OCI-LY3 (cell line): ENCODE data around the gene CACNA1G.

ENCODE experiments used
- H2AFZ ChIP-seq: fragments of 200-600, 300-600 bp; shearing (Covaris generic); 2 replicates; pipeline ENCODE4 v1.6.0; 2014; ENCODE audit warnings: antibody characterized with exemption, low read depth, low read length
- H3K27ac ChIP-seq: fragments of 200-600, 300-600 bp; sonication (generic); 2 replicates; pipeline ENCODE4 v1.5.1; 2014; ENCODE audit warnings: mild to moderate bottlenecking, low read length, moderate library complexity, mixed read lengths
- H3K27me3 ChIP-seq: fragments of 200-600, 300-600 bp; sonication (generic); 2 replicates; pipeline ENCODE4 v1.6.1; 2014; ENCODE audit warnings: low read depth, low read length, mixed read lengths
- H3K36me3 ChIP-seq: fragments of 200-600, 300-600 bp; sonication (generic); replicated peaks from 2 replicates; pipeline ENCODE3; 2014; ENCODE audit warnings: low read depth, low read length, mixed read lengths
- H3K4me1 ChIP-seq: fragments of 300-600, 200-600 bp; sonication (generic); 2 replicates; pipeline ENCODE4 v1.6.1; 2014; ENCODE audit warnings: low read length, mixed read lengths
- H3K4me2 ChIP-seq: fragments of 200-600, 300-600 bp; sonication (generic); 2 replicates; pipeline ENCODE4 v1.6.1; 2014; ENCODE audit warnings: low read length, mixed read lengths
- H3K4me3 ChIP-seq: fragments of 300-600, 200-600 bp; sonication (generic); 2 replicates; pipeline ENCODE4 v1.5.1; 2014; ENCODE audit warnings: antibody characterized with exemption, mild to moderate bottlenecking, low read length, moderate library complexity
- H3K79me2 ChIP-seq: fragments of 300-600, 200-600 bp; shearing (Covaris generic); 2 replicates; pipeline ENCODE4 v1.6.1; 2014; ENCODE audit warnings: mild to moderate bottlenecking, low read length, mixed read lengths
- H3K9ac ChIP-seq: fragments of 300-600, 200-600 bp; shearing (Covaris generic); 2 replicates; pipeline ENCODE4 v1.6.0; 2014; ENCODE audit warnings: mild to moderate bottlenecking, low read length, moderate library complexity
- H3K9me3 ChIP-seq: fragments of 200-600, 300-600 bp; shearing (Covaris generic); 2 replicates; pipeline ENCODE4 v1.6.1; 2014; ENCODE audit warnings: low read length, mixed read lengths; ENCODE audit not compliant: insufficient read depth
- H4K20me1 ChIP-seq: fragments of 200-600, 300-600 bp; sonication (generic); 2 replicates; pipeline ENCODE4 v1.6.1; 2016; ENCODE audit warnings: low read length, mixed read lengths; ENCODE audit not compliant: insufficient read depth
- EZH2phosphoT487 ChIP-seq: fragments of 200-600 bp; shearing (Covaris generic); IDR thresholded peaks from 2 replicates; pipeline ENCODE4 v1.6.1; 2018; ENCODE audit warnings: antibody characterized with exemption, mixed run types, low read depth
- TF ChIP-seq, protein P1 (sequence below): fragments of 200-600, 300-600 bp; sonication (generic); IDR thresholded peaks from 2 replicates; pipeline ENCODE4 v1.5.1; 2014; ENCODE audit warnings: antibody characterized with exemption, low read length, low read depth

Gene CACNA1G

DNA sequence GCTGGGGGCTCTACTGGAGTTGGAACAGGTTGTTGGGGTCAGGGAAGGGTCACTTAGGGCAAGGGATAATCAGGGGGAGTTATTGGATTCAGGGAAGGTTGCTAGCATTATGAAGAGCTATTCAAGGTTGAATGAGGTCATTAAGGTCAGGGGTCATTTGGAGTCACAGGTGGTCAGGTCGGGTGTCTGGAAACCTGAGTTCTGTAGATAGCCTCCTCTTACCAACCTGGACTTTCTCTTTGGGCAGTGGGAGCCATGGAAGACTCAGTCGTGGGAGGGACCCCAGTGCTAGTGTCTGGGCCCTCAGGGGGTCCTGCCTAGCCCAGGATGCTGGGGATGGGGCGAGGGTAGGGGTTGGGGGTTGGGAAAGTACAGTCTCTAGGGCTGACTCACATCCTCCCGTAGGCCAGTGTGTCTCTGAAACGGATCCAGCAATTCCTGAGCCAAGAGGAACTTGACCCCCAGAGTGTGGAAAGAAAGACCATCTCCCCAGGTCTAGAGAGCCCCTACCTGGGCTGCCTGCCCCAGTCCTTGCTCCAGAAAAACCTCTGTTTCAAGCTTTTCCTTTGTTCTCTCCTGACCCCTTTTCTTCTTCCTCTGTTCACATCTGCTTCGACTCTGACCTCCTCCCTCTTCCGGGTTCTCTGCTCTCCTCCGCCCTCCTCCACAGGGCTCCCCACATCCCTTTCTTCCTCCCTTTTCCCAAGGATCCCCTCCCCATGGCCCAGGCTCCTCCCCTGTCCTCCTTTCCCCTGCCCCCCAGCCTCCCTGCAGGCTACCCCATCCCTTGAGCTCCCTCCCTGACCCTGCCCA is 107.7 kb downstream of the CACNA1G start:
- H3K9me3 ChIP-seq = no peaks in the 10 kb centered on the region
- no peak overlapping the region for H3K27ac ChIP-seq
- H3K4me2 ChIP-seq = no peak overlapping the region
- no peaks in the 10 kb centered on the region for H3K4me1 ChIP-seq
- H4K20me1 ChIP-seq = no peaks in the 10 kb centered on the region
- H3K4me3 ChIP-seq = no peak overlapping the region
- H3K36me3 ChIP-seq = no peaks in the 10 kb centered on the region
- H3K9ac ChIP-seq = no peak overlapping the region
- H3K27me3 ChIP-seq = peaks cover 7% of the 10 kb centered on the region; the same call in 1 of the 2 replicates
- H2AFZ ChIP-seq = no peak overlapping the region
- no peaks in the 10 kb centered on the region for H3K79me2 ChIP-seq
- no peak for TF ChIP-seq EZH2phosphoT487
- TF ChIP-seq, protein P1, sequence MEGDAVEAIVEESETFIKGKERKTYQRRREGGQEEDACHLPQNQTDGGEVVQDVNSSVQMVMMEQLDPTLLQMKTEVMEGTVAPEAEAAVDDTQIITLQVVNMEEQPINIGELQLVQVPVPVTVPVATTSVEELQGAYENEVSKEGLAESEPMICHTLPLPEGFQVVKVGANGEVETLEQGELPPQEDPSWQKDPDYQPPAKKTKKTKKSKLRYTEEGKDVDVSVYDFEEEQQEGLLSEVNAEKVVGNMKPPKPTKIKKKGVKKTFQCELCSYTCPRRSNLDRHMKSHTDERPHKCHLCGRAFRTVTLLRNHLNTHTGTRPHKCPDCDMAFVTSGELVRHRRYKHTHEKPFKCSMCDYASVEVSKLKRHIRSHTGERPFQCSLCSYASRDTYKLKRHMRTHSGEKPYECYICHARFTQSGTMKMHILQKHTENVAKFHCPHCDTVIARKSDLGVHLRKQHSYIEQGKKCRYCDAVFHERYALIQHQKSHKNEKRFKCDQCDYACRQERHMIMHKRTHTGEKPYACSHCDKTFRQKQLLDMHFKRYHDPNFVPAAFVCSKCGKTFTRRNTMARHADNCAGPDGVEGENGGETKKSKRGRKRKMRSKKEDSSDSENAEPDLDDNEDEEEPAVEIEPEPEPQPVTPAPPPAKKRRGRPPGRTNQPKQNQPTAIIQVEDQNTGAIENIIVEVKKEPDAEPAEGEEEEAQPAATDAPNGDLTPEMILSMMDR = no peak

DNA sequence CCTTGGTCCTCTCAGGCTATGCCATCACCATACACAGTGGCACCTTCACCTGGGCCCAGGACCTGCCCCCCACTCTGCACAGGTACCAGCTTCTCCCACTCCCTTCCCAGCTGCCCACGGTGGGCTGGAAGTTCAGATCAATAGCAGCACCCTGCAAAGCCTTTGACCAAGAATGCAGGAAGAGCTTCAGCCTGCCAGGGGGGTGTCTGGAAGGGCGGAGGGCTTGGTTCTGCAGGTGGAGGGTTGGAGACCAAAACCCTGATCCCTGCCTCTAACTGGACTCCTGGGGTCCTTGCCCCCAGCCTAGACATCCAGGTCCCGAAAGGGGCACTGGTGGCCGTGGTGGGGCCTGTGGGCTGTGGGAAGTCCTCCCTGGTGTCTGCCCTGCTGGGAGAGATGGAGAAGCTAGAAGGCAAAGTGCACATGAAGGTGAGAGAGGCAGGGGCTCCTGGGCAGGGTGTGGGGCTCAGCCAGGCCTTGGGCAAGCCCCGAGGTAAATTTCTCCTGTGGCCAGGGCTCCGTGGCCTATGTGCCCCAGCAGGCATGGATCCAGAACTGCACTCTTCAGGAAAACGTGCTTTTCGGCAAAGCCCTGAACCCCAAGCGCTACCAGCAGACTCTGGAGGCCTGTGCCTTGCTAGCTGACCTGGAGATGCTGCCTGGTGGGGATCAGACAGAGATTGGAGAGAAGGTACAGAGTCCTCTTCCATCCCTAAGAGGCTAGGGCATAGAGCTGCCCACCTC is 108.5 kb downstream of the CACNA1G start:
- Histone ChIP-seq H3K79me2 (no peaks in the 10 kb centered on the region), H2AFZ (no peak overlapping the region), H3K36me3 (no peaks in the 10 kb centered on the region), H4K20me1 (no peaks in the 10 kb centered on the region), H3K9ac (no peak overlapping the region), H3K27me3 (peaks cover 7% of the 10 kb centered on the region; the same call in 1 of the 2 replicates), H3K9me3 (no peaks in the 10 kb centered on the region), H3K4me1 (no peaks in the 10 kb centered on the region), H3K27ac (no peak overlapping the region), H3K4me2 (no peak overlapping the region), H3K4me3 (no peak overlapping the region)
- TF ChIP-seq EZH2phosphoT487 = no peak
- TF ChIP-seq, protein P1 = no peak

DNA sequence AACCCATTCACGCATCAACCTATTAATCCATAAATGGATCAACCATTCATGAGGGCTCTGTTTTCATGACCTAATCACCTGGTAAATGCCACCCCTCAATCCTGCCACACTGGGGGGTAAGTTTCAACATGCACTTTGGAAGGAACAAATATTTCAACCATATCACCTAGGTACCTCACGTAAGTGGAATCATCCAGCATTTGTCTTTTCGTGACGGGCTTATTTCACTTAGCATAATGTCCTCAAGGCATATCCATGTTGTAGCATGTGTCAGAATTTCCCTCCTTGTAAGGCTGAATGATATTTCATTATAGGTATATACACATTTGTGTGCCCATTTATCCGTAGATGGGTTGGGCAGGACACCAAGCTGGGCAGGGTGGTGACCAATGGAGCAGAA is 111.6 kb downstream of the CACNA1G start:
- Histone ChIP-seq H3K27ac (no peak overlapping the region), H3K36me3 (no peaks in the 10 kb centered on the region), H3K4me1 (no peaks in the 10 kb centered on the region), H3K4me3 (no peak overlapping the region), H3K9ac (no peak overlapping the region), H2AFZ (no peak overlapping the region), H3K9me3 (no peaks in the 10 kb centered on the region), H4K20me1 (no peaks in the 10 kb centered on the region), H3K79me2 (no peaks in the 10 kb centered on the region), H3K27me3 (no peaks in the 10 kb centered on the region), H3K4me2 (no peak overlapping the region)
- TF ChIP-seq, protein P1 = no peak
- TF ChIP-seq EZH2phosphoT487 = no peak

DNA sequence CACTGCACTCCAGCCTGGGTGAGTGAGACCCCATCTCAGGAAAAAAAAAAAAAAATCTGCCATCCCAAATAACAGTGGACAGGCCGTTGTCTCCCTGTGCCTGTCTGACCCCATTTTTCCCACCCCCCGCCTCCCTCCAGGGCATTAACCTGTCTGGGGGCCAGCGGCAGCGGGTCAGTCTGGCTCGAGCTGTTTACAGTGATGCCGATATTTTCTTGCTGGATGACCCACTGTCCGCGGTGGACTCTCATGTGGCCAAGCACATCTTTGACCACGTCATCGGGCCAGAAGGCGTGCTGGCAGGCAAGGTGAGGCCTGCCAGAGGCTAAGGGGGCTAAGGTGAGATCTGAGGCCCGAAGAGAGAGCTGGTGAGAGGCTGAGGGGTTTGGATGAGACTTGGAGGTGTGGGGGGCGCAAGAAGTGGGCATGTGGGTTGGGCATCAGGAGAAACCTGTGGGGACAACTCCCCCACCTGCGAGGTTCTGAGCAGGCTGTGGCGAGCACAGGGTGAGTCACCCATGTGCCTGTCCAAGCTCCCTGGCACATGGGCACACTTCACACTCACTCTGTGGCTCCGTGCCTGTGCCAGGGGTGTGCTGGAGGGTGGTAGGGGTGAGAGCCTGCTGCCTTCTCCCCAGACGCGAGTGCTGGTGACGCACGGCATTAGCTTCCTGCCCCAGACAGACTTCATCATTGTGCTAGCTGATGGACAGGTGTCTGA is 112.5 kb downstream of the CACNA1G start:
- Histone ChIP-seq H3K27ac (no peak overlapping the region), H4K20me1 (no peaks in the 10 kb centered on the region), H3K27me3 (no peaks in the 10 kb centered on the region), H3K9me3 (no peaks in the 10 kb centered on the region), H3K36me3 (no peaks in the 10 kb centered on the region), H3K79me2 (no peaks in the 10 kb centered on the region), H2AFZ (no peak overlapping the region), H3K9ac (no peak overlapping the region), H3K4me3 (no peak overlapping the region), H3K4me1 (no peaks in the 10 kb centered on the region), H3K4me2 (no peak overlapping the region)
- TF ChIP-seq EZH2phosphoT487 = no peak
- TF ChIP-seq, protein P1 = no peak
